UCSD-AML1 (cell line): ENCODE results near the gene EPS8L3.
"Not testable (repeated sequence)": the region's sequence is repeated elsewhere in the genome, so short reads cannot be mapped to it uniquely, and the experiment has no call there.

ENCODE experiments used
- DNase-seq: peaks from one replicate; lab custom pipeline; 2025; ENCODE audit not compliant: unreplicated experiment; lab: John Stamatoyannopoulos, UW

The EPS8L3 gene

DNA sequence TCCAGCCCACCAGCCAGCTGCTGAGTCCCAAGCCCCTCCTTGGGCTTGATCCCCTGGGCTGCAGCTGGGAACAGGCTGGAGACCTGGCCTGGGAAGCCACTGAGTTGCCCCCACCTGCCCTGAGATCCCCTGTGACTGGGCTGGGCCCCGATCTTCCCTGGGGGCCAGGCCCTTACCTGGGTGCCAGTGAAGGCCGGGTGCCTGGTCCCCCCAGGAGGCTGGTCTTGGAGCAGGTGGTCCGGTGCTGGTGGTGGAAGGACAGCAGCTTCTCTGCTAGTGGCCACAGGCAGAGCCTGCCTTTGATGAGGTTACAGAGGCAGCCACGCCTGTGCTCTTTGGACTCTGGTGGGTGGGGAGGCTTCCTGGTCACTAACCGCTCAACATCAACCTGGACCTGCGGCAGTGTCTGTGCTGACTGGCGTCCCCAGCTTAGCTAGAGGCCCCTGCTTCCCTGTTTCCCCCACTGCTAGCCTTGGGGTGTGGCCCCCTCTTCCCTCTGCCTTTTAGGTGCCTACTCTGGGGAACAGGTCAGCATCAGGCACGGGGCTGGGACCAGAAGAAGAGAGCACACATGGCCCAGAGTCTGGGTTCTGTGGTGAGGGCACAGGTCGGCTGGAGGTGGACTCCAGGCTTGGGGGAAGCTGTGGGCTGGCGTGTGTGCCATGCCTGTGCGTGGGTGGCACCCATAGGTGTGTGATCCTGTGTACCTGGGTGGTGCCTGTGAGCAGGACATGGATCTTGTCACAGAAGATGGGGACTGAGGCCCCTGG lies at the start of gene EPS8L3:
Gene EPS8L3 (minus strand): TSS at position 278 of the 770 bp plus-strand sequence. CDS start 2,174 bp downstream, outside the sequence.
- DNase-seq: no peak

- DNase-seq: no peak
These were observed 49.1 kb upstream of the EPS8L3 start for GRCh38 chr1:109812691-109813393.

- no peak for DNase-seq
These were observed 45.0 kb upstream of the EPS8L3 start for GRCh38 chr1:109808703-109809102.

GRCh38 chr1:109807822-109808680 lies 44.3 kb upstream of the EPS8L3 start:
- DNase-seq: no peak

- no peak for DNase-seq
These were observed 43.7 kb upstream of the EPS8L3 start for GRCh38 chr1:109807402-109807801.

- DNase-seq: no peak
These were observed 43.1 kb upstream of the EPS8L3 start for GRCh38 chr1:109806733-109807400.

DNA sequence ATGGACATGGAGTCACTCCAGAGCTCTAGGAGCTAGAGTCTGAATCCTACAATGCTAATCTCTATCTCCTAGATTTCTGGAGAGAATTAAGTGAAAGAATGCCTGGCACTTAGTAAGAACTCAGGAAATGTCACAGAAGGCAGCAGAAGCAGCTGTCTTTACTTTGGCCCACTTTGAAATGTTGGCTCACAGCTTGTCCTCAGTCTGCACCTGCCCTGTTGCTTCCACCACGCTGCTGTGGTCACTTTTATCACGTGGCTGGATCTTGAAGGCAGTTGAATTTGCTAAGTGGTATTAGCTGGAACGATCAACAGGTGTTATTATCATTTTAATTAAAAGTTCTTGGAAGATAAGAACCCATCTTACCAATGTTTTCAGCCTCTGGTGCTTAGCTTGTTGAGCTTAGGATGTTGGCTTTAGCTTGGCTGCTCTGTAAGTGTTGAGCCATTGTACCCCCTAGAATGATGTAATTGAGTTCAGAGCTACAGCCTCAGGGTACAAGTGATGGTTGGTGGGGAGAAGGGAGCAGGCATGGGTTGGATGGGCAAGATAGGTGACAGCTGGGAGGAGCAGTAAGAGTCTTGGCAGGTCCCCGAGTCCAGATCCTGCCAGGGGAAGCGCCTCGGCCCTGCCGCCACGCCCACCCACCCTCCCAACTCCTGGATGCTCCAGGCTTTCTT lies 41.9 kb upstream of the EPS8L3 start:
- DNase-seq: no peak

DNA sequence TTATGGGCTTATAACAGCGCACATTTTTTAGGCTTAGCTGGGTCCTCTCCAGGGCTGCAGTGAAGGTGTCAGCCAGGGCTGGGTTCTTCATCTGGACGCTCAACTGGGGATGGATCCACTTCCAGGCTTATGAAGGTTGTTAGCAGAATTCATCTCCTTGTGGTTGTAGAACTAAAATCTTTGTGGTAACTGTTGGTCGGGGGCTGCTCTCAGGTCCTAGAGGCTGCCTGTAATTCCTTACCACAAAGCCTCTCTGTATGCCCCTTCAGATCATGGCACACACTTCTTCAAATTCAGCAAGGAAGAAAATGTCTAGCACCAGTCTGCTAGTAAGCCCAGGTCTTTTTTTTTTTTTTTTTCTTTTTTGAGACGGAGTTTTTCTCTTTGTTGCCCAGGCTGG lies 40.9 kb upstream of the EPS8L3 start:
- DNase-seq: no peak

DNA sequence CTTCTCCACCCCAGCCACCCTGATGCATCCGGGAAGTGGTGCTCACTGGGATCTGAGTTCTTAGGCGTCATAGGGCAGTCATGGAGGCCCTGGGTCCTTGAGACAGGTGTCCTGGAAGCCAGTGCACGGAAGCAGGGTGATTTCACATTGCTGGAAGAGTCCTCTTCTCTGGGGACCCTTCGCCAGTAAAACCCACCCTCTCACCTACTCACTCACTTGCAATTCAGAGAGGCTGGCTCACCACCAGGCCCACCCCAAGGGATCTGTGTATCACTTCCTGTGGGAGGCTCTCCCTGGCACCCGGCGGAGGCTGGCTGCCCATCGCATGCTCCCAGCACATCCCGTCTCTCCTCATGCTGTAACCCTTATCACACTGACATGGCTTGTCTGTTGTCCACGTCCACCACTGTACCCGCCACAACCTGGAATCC lies 40.2 kb upstream of the EPS8L3 start:
- DNase-seq: no peak

- no peak for DNase-seq
These were observed 39.3 kb upstream of the EPS8L3 start for GRCh38 chr1:109802901-109803561.

DNA sequence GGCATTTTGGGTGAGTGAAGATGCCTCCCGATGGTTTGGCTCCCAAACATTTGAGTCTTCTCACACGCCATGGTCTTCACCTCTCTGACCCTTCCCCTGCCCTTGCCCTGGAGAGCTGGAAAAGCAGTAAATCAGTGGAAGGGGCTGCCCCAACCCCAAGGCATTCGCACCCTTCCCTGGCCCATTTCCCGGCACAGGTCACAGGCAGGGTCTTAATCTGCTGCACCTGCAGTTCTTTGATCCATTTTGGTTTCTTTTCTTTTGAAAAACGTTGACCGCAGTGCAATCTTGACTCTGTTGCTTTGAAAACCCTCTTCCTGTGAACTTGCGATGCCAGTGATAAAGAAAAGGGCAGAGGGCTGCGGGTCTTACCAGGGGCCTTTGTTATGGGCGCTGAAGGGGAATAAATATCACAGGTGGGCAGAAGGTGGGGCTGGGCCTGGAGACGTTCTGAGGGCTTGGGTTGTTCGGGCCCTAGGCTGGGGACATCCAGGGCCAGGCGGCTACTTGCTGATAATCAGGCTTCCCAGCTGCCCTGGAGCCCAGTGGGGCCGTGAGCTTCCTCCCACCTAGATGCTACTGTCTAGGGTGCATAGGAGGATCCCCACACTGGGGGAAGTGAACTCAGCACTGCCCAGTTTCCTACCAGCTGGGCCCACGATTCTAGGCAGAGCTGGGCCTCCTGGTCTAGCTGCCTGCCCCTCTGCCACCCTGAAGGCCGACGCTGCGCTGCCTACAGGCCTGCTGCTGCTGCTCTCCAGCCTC lies 38.6 kb upstream of the EPS8L3 start:
- DNase-seq: no peak

- no peak for DNase-seq
These were observed 38.0 kb upstream of the EPS8L3 start for GRCh38 chr1:109801791-109802135.

GRCh38 chr1:109800291-109800690 lies 36.6 kb upstream of the EPS8L3 start:
- no peak for DNase-seq

GRCh38 chr1:109799445-109799844 lies 35.7 kb upstream of the EPS8L3 start:
- DNase-seq: no peak

GRCh38 chr1:109797303-109797595 lies 33.5 kb upstream of the EPS8L3 start:
- not testable (repeated sequence) for DNase-seq

GRCh38 chr1:109796484-109797302 lies 33.0 kb upstream of the EPS8L3 start:
- no peak for DNase-seq

DNA sequence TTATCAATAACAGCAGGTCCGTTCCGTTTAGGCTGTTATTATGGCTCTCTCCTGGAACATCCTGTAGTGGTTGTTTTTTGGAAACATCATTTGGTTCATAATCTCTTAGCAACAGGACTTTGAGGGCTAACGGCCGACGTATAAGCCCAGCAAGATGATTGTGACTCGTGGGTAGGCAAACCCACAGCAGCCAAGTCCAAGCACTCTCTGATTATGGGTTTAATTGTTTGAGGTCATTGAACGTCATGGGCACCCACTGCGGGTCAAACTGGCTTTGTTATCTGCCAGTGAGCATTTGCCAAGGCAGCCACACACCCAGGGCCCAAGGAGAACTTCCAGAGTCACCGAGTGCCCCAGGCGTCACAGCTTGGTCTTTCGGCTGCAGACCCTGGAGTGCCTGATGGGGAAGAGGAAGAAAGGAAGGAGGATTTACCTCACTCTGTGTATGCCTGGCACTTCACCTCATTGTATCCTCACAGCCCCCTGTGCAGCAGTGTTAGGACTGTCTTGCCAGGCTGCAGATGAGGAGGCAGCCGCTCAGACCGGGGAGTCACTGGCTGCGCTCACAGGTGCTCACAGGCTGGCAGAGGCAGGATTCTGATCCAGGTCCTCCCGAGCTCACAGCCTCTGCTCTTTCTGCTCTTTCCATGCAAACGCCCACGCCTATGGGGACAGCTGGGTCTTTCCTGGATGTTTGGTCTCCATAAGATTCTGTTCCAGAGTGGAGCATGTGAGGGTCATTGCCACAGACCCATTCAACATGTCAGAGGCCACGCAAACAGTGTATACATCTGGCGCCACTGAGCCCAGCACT lies 30.8 kb upstream of the EPS8L3 start:
- no peak for DNase-seq
